HG03280 (cell line): ENCODE data around the gene NEU3.
"Not testable (repeated sequence)": the region's sequence is repeated elsewhere in the genome, so short reads cannot be mapped to it uniquely, and the experiment has no call there.

ENCODE experiments used
- ATAC-seq: cut with Tn5 transposase; IDR thresholded peaks from one replicate; pipeline ENCODE4 v1.9.1; 2021; ENCODE audit warnings: mild to moderate bottlenecking, moderate library complexity; ENCODE audit not compliant: unreplicated experiment

NEU3 gene

GRCh38 chr11:74984070-74984469 lies 4.7 kb upstream of the NEU3 start:
- ATAC-seq: no peak

- ATAC-seq: no peak
Observed at GRCh38 chr11:74984730-74985129, 4.0 kb upstream of the NEU3 start.

DNA sequence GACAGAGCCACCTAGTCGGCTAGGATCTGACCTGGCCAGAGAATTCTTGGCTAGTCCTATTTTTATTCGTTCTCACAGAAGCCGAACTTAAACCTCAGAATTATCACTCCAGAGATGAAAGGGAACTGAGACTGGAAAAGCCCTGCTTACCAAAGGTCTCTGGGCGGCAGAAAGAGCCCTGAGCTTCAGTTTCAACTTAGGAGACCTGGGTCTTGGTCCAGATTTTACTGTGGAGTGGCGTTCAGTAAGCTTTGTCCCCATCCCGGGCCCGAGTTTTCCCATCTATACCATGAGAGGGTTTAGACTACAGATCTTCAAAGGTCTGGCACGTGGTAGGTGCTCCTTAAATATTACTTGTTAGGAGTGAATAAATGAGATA lies 516 bp downstream of the NEU3 start:
- ATAC-seq: peak; percentile 5

- not testable (repeated sequence) for ATAC-seq
Observed at GRCh38 chr11:74990150-74990549, 1.4 kb downstream of the NEU3 start.

DNA sequence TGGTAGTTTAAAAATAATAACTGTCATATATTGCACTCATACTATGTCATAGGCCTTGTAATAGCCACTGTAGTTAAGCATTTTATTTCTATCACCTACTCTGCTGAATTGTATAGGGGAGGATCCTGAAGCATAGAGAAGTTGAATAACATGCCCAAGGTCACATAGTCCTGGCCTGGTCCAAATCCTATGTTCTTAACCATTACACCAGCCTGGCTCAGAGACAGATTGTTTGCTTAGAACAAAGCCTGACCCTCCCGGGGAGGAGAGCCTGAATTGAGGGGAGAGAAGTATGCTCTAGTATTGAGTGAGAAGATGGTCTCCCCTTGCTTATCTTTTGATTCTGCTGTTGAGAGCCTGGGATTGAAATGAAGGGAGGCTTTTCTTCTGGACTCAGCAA lies 2.2 kb downstream of the NEU3 start:
- ATAC-seq: no peak

DNA sequence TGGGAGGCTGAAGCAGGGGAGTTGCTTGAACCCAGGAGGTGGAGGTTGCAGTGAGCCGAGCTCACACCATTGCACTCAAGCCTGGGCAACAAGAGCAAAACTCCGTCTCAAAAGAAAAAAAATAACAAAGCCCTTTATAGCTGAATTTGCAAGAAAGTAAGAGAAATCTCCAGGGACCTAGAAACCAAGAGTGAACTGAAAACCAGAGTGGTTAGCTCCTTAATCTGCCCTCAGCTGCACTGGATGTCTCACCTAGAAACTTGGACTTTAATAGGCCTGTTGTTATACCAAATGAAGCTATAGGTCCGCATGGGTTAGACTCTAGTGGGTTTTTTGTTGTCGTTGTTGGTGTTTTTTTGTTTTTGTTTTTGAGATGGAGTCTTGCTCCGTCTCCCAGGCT lies 4.1 kb downstream of the NEU3 start:
- ATAC-seq: no peak

DNA sequence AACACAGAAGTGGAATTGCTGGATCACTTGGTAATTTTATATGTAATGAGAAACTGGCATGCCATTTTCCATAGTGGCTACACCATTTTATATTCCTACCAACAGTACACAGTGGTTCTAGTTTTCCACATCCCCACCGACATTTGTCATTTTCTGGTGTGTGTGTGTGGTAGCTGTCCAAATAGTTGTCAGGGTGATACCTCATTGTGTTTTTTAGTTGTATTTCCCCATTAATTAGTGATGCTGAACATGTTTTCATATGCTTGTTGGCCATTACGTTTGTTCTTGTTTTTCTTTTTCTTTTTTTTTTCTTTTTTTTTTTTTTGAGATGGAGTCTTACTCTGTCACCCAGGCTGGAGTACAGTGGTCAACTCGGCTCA lies 12.2 kb downstream of the NEU3 start:
- ATAC-seq: no peak

GRCh38 chr11:75001686-75002085 lies 13.0 kb downstream of the NEU3 start:
- no peak for ATAC-seq

DNA sequence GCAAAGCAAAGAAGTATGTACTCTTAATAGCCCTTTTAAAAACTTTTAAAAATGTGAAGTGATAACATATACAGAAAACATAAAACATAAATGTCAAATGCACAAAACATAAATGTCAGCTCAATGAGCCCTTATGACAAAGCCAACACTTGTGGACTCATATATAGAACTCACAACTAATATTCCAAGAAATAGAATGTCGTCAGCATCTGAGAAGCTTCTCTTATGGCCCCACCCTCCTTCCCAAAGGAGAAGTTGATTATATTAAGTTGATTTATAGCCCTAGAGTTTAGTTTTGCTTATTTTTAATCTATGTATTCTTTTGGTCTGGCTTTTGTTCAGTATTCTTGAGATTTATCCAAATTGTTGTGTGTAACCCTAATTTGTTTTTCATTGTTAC lies 13.8 kb downstream of the NEU3 start:
- ATAC-seq: no peak

DNA sequence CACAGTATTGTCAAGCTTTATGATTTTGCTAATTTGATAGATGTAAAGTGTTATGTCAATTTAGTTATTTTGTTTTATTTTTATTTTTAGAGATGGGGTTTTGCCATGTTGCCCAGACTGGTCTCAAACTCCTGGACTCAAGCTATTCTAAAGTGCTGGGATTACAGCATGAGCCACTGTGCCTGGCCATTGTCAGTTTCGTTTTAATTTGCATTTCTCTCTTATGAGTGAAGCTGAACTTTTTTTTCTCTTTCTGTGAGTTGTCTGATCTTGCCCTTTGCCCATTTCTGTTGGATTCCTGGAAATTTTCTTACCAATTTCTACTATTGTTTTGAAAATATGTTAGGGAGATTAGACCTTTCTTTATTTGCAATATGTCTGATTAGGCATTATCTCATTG lies 15.5 kb downstream of the NEU3 start:
- no peak for ATAC-seq

DNA sequence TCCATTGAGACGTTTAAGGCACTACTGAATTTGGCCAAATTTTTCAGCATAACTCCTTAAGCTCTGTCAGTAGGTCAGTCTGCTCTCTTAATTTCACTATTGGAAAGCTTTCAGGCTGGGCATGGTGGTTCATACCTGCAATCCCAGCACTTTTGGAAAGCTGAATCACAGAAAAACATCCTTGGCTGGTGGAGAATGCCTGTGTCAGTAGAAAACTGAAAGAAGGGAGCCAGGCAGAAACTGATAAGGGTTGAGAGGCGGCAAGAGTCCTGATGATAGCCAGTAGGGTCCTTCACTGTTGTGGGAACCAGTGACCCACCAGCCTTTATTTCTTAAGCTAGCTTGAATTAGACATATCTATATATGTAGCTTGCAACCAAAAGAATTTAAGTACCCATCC lies 22.6 kb downstream of the NEU3 start:
- ATAC-seq: no peak

GRCh38 chr11:75011872-75012271 lies 23.1 kb downstream of the NEU3 start:
- ATAC-seq: no peak

DNA sequence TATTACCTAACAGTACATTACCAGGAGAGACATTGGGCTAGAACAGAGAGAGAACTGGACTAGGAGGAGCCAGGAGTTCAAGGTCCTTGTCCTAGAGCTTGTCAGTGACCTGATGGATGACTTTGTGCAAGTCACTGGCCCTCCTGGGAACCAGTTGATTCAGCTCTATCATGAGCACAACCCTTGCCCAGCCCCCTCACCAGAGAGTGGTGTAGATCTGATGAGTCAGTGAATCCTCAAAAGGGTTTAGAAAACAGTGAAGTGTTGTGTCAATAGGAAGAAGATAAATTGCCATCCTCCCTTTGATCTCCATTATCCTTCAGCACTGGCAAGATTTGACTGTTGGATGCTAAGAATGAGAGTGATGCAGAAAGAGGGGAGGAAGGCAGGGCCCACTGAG lies 24.3 kb downstream of the NEU3 start:
- ATAC-seq: no peak

- no peak for ATAC-seq
Observed at GRCh38 chr11:75014129-75014528, 25.4 kb downstream of the NEU3 start.

DNA sequence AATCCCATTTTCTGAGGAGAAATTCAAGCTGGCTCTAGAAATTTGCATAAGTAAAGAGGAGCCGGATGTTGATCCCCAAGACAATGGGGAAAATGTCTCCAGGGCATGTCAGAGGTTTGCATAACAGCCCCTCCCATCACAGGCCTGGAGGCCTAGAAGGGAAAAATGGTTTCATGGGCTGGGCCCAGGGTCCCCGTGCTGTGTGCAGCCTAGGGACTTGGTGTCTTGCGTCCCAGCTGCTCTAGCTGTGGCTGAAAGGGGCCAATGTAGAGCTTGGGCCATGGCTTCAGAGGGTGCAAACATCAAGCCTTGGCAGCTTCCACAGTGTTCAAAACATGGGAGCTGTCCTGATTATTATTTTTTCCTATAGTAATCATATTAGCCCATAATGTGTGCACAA lies 30.5 kb downstream of the NEU3 start:
- ATAC-seq: not testable (repeated sequence)

GRCh38 chr11:75020328-75020727 lies 31.6 kb downstream of the NEU3 start:
- not testable (repeated sequence) for ATAC-seq

GRCh38 chr11:75022296-75022695 lies 33.6 kb downstream of the NEU3 start:
- no peak for ATAC-seq

GRCh38 chr11:75022759-75023396 lies 34.1 kb downstream of the NEU3 start:
- ATAC-seq: peak; percentile 83

DNA sequence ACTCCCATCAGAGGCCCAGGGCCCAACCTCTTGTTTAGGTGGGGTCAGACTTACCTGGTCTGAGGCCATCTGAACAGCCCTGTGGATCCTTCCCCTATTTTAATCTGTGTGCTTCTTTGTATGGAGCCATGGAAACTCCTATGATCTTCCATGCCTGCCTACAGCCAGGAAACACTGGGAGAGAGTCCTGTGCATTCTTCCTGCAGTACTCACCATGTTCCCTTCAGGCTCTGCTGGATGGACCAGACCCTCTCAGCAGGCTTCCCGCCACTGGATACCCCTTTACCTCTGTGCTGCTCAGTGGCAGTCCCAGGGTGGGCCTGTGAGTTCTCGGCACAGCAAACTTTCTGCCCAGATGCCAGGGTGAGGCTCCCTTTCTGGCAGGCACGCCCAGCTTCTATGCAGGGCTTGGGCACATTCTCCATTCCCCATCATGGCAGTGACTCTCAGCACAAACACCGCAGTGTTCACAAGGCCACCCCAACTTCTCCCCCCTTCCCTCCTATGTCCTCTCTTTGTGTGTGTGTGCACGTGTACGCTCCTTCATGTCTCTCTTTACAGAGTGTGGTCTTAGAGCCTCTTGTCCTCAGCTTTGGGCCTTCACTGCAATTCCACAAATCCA lies 34.8 kb downstream of the NEU3 start:
- no peak for ATAC-seq

DNA sequence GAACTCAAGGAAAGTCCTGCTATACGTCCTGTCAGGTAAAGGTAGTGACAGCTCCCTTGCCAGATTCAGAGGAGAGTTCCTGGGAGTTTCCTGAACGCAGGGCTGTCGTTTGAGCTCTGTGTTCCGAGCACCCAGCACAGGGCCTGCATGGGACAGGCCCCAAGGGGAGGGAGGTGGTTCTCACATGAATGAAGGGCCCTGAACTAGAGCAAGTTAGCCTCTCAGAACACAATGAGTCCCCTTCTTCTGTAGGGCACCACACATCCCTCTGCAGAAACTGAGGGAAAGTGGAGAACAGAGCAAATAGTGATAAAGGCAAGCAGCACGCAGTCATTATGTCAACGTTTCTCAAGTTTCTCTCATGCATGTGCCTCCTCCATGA lies 35.3 kb downstream of the NEU3 start:
- no peak for ATAC-seq

GRCh38 chr11:75024764-75025211 lies 36.1 kb downstream of the NEU3 start:
- ATAC-seq: no peak

DNA sequence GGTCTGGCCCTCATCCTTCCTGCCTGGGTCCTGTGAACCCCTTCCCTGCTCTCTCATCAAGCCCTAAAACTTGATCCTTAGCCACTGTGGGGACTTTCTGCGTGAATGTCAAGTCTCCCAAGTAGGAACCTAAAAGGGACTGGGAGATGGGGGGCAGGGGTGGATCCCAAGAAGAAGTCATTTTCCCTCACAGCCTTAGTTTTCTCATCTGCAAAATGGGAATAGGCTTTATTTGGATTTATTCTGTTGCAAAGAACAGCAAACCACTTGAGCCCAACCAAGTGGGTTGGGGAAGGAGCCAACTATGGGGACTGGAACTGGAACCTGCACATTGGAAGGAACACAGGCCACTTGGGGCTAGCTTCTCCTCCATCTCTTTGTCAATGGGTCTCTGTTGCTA lies 36.8 kb downstream of the NEU3 start:
- no peak for ATAC-seq

GRCh38 chr11:75028321-75028720 lies 39.6 kb downstream of the NEU3 start:
- ATAC-seq: no peak
